ENCODE results near the gene CTIF. TPM values are rescaled to one million over a fixed set of nuclear protein-coding genes. Genes with fewer than 3 reads are reported as not detected.

The CTIF gene
- total RNA-seq, 1 donor from 2014 or later = 72.4 TPM

DNA sequence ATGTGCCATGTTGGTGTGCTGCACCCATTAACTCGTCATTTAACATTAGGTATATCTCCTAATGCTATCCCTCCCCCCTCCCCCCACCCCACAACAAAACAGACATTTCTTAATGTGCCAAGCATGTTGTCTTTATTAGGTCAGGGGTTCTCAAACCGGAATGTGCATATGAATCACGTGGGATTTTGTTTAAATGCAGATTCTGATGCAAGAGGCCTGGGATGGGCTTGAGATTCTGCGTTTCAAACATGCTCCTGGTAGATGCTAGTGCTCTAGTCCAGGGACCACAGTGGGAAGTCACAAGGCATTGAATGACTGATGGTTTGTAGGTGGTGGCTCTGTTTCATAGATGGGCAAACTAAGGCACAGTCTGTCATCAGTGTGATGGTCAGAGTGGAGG lies 227.2 kb downstream of the CTIF start:
- intact Hi-C loops (cut with DNase I) = no loop called here
- no peaks in the 10 kb centered on the region for H3K9me3 ChIP-seq
- no peaks in the 10 kb centered on the region for H3K36me3 ChIP-seq
- H3K27ac ChIP-seq = no peak overlapping the region
- DNase-seq = no peak
- TF ChIP-seq, protein P1, sequence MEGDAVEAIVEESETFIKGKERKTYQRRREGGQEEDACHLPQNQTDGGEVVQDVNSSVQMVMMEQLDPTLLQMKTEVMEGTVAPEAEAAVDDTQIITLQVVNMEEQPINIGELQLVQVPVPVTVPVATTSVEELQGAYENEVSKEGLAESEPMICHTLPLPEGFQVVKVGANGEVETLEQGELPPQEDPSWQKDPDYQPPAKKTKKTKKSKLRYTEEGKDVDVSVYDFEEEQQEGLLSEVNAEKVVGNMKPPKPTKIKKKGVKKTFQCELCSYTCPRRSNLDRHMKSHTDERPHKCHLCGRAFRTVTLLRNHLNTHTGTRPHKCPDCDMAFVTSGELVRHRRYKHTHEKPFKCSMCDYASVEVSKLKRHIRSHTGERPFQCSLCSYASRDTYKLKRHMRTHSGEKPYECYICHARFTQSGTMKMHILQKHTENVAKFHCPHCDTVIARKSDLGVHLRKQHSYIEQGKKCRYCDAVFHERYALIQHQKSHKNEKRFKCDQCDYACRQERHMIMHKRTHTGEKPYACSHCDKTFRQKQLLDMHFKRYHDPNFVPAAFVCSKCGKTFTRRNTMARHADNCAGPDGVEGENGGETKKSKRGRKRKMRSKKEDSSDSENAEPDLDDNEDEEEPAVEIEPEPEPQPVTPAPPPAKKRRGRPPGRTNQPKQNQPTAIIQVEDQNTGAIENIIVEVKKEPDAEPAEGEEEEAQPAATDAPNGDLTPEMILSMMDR (IDR thresholded peaks at IDR 0.05) = no peak
- H3K27me3 ChIP-seq = no peaks in the 10 kb centered on the region
- H3K4me1 ChIP-seq = peaks cover 7% of the 10 kb centered on the region
- no peak overlapping the region for H3K4me3 ChIP-seq
- ATAC-seq = no peak

DNA sequence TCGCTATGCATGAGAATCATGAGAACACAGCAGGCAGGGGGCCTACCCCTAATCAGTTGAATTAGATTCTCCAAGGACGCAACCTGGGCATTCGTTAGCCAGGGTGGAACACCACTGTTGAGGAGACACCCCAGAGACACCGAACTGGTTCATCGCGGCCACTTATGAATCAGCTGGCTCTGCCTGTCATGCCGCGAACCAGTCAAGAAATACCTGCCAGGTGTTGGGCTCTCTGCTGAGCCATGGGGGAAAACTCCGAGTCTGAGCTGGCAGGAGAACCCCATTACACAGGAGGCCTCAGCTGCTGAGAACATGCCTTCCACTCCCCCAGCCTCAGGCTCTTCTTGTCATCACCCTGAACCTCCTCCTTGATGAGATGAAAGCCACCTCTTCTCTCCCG lies 227.7 kb downstream of the CTIF start:
- DNase-seq (no peak), ATAC-seq (no peak)
- H3K27me3 ChIP-seq = no peaks in the 10 kb centered on the region
- H3K27ac ChIP-seq = peak overlapping the region; percentile 30
- TF ChIP-seq, protein P1 (IDR thresholded peaks at IDR 0.05) = no peak
- no peaks in the 10 kb centered on the region for H3K9me3 ChIP-seq
- no peaks in the 10 kb centered on the region for H3K36me3 ChIP-seq
- H3K4me1 ChIP-seq = peaks cover 7% of the 10 kb centered on the region
- no peak overlapping the region for H3K4me3 ChIP-seq
- intact Hi-C loops (cut with DNase I) = no loop called here

DNA sequence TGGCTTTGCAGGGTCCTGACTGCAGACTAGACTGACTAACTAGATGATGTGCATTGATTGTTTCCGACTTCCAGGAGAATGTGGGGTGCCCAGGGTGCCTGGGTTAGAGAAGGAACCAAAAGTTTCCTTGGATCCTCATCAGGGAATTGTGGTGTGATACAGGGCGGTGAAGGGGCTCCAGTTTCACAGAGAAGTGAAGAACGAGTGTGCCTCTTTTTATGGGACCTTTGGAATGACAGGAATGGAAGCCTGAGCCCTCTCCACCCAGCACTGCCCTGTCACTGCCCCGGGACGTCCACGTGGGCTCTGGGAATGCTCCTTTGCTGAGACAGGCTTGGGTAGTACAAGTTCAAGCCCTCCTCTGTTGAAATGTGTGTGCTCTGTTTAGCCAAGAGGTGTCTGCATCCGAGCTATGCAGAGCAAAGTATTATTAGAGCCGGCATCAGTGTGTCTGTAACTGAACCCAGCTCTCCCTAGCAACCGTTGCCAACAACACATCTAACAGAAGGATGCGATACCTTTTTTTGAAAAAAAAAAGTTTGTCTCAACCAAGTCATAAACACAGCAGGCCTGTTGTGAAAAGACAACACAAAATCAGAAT lies 228.4 kb downstream of the CTIF start:
- H3K27ac ChIP-seq = peak overlapping the region; percentile 30
- no peak for DNase-seq
- peak; percentile 63 for ATAC-seq
- TF ChIP-seq, protein P1 (IDR thresholded peaks at IDR 0.05) = no peak
- intact Hi-C loops (cut with DNase I) = no loop called here
- peaks cover 7% of the 10 kb centered on the region for H3K4me1 ChIP-seq
- H3K9me3 ChIP-seq = no peaks in the 10 kb centered on the region
- no peaks in the 10 kb centered on the region for H3K36me3 ChIP-seq
- no peaks in the 10 kb centered on the region for H3K27me3 ChIP-seq
- H3K4me3 ChIP-seq = no peak overlapping the region

DNA sequence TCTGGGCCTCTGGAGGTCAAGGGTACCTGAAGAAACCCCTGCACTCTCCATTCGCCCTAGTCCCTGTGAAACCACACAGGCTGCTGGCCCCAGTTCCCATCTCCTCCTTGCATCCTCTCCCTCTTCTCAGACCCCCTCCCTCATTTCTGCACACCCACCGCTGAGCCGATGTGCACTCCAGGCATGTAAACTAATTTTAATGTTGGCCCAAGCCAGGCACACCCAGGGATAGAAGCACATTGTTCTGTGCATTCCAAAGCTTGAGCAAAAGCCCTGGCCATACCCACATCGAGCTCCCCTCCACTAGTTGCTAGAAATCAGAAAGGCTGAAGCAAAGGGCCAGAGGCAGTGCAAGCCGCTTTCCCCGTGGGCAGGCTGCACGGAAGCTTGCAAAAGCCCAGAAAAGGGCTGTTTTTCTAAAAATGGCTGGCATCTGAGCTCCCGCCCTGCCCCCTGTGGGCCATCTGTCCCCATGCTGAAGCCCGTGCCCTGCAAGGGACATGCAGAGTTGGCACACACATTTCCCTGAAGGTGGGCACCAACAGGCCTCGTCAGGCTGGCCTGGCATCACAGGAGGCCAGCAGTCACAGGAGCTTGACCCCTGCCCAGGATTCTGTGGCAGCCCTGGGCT lies 230.3 kb downstream of the CTIF start:
- Histone ChIP-seq H3K27ac (no peak overlapping the region), H3K36me3 (no peaks in the 10 kb centered on the region), H3K27me3 (no peaks in the 10 kb centered on the region), H3K4me1 (no peaks in the 10 kb centered on the region), H3K4me3 (no peak overlapping the region), H3K9me3 (no peaks in the 10 kb centered on the region)
- ATAC-seq (no peak), DNase-seq (no peak)
- TF ChIP-seq, protein P1 (IDR thresholded peaks at IDR 0.05) = no peak
- intact Hi-C loops (cut with DNase I) = no loop called here

GRCh38 chr18:48770243-48770642 lies 231.4 kb downstream of the CTIF start:
- no peak for ATAC-seq

More at GRCh38 chr18:48770243-48770642, 231.4 kb downstream of the CTIF start:
- H3K4me3 ChIP-seq = no peak overlapping the region
- no peaks in the 10 kb centered on the region for H3K9me3 ChIP-seq
- no peak for DNase-seq
- H3K27me3 ChIP-seq = no peaks in the 10 kb centered on the region
- TF ChIP-seq, protein P1 (IDR thresholded peaks at IDR 0.05) = no peak
- no peaks in the 10 kb centered on the region for H3K36me3 ChIP-seq
- no peak overlapping the region for H3K27ac ChIP-seq
- intact Hi-C loops (cut with DNase I) = no loop called here
- no peaks in the 10 kb centered on the region for H3K4me1 ChIP-seq

Data from upper lobe of right lung (tissue), 1 donor.